Measurements from ENCODE around the gene OTULIN.

The OTULIN gene

DNA sequence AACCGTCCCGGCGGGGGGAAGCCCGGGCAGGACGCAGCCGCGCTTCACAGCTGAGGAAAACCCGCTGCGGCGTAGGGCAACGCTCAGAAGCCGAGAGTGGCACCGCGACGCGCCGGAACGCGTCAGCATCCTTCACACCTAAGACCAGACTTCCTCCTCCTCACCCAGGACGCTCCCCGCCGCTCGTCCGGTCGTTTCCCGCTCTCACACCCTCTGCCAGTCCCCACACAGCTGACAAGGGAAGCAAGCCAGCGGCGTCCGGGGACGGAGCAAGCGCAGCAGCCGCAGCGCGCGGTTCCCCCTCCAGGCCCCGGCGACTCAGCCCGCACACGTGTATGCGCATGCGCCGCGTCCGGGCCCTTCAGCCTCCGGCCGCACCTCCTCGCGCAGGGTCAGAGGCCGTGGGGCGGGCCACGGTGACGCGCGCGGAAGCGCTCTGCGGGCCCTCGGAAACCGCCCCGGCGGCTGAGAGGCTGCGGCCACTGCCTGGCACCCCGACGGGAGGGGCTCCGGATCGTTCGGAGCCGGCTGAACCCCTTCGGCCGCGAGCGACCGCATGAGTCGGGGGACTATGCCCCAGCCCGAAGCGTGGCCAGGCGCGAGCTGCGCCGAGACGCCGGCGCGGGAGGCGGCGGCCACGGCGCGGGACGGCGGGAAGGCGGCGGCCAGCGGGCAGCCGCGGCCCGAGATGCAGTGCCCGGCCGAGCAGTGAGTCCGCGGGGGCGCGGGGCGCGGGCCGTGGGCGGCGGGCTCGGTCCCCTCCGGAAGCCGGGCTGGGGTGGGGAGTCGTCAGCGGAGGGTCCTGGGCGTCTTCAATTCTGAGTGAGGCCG lies at the start of gene OTULIN:
TSS of gene OTULIN (plus strand) at position 449 of the 831 bp plus-strand sequence. CDS start at position 557, 108 bp downstream.
- no peak for TF ChIP-seq CTCF (IDR thresholded peaks at IDR 0.05; ENCODE audit: low read depth, low read length)
- peak within 1 kb of the TSS; percentile 76 for H3K4me3 ChIP-seq (ENCODE audit: low read depth, low read length)

DNA sequence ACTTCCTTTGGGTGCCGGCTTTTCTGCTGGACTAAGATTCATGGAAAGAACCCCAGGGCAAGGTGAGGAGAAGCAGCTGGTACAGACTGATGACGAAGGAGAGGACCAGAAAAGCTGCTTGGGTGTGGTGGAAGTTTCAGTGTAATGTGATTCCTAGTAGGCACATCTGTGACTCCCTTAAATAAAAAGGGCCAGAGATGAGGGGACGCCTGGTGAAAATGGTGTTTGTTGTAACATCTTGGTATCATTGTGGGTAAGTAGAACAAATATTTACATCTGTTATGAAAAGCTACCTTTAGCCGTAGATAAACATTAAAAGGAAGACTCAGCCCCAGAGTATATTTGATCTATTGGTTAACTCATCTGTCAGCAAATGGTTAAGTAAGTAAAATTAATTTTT lies 49.2 kb upstream of the OTULIN start:
- no peak for TF ChIP-seq CTCF (IDR thresholded peaks at IDR 0.05; ENCODE audit: low read depth, low read length)

GRCh38 chr5:14617441-14617840 lies 47.1 kb upstream of the OTULIN start:
- no peak overlapping the region for H3K4me3 ChIP-seq (ENCODE audit: low read depth, low read length)
- TF ChIP-seq CTCF (IDR thresholded peaks at IDR 0.05; ENCODE audit: low read depth, low read length): no peak

More for the DNA sequence above, 49.2 kb upstream of the OTULIN start:
- H3K4me3 ChIP-seq (ENCODE audit: low read depth, low read length): no peak overlapping the region

GRCh38 chr5:14627270-14627669 lies 37.2 kb upstream of the OTULIN start:
- no peak overlapping the region for H3K4me3 ChIP-seq (ENCODE audit: low read depth, low read length)
- no peak for TF ChIP-seq CTCF (IDR thresholded peaks at IDR 0.05; ENCODE audit: low read depth, low read length)

- no peak for TF ChIP-seq CTCF (IDR thresholded peaks at IDR 0.05; ENCODE audit: low read depth, low read length)
- no peak overlapping the region for H3K4me3 ChIP-seq (ENCODE audit: low read depth, low read length)
Measured at GRCh38 chr5:14628346-14628745, 36.2 kb upstream of the OTULIN start.

DNA sequence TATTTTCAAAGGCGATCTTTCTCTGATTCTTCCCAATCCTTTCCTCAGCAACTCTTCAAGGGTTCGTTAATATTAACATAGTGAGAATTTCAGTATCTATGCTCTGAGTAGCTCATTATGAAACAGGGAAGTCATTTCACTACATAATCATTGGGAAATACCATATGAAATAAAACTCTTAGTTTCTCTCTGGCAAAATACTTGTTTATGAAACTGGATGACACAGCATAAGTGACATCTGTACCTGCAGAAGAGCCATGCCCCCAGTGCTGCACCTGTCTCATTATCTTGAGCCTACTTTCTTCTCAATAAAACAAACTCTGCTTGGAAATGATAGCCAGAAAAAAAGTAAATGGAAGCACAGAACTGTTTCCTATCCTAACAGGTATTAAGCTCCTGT lies 33.8 kb upstream of the OTULIN start:
- no peak for TF ChIP-seq CTCF (IDR thresholded peaks at IDR 0.05; ENCODE audit: low read depth, low read length)
- no peak overlapping the region for H3K4me3 ChIP-seq (ENCODE audit: low read depth, low read length)

- H3K4me3 ChIP-seq (ENCODE audit: low read depth, low read length): no peak overlapping the region
- TF ChIP-seq CTCF (IDR thresholded peaks at IDR 0.05; ENCODE audit: low read depth, low read length): no peak
Measured at GRCh38 chr5:14635656-14636055, 28.9 kb upstream of the OTULIN start.
